ENCODE results near the gene DNASE1L3. TPM values are rescaled to one million over a fixed set of nuclear protein-coding genes. Genes with fewer than 3 reads are reported as not detected.

DNASE1L3 gene
- total and polyA plus RNA-seq, 7 experiments from 2014 or later: 0.66 to 2.6 TPM; not detected in 5

GRCh38 chr3:58178528-58179234 lies 32.1 kb downstream of the DNASE1L3 start:
- H3K4me1 Mint-ChIP-seq: peaks cover 0 to 17% (median 12%) of the 10 kb centered on the region in 7 donors
- H3K27ac Mint-ChIP-seq: peak overlapping the region in 2 of 9 donors; percentile 18 to 43
- no peaks in the 10 kb centered on the region for H3K9me3 ChIP-seq (ENCODE audit: control insufficient read depth in 2 of 3, low read length in 3 of 3)
- ATAC-seq: no peak
- H3K27me3 ChIP-seq (ENCODE audit: control insufficient read depth in 2 of 2, insufficient read depth in 2 of 2, low read length in 2 of 2): no peaks in the 10 kb centered on the region
- CTCF ChIA-PET: interaction anchor here (0.6 to 2.3 kb wide), 11 partner anchors 38 to 1476 kb away, joined by 3 to 15 read pairs (median 3); no protein-coding TSS in a partner anchor
- intact Hi-C loops (cut with micrococcal nuclease): loop anchor here (5.0 kb wide), 4 partner anchors 39 to 239 kb away; partner anchors contain the start of gene ABHD6 (in 1 of the 2)
- H3K27ac ChIP-seq (ENCODE audit: low read depth, low read length): no peak overlapping the region
- no peak overlapping the region for H3K4me3 ChIP-seq (ENCODE audit: low read length)
- peaks cover 0 to 4% (median 0%) of the 10 kb centered on the region in 5 donors for H3K27me3 Mint-ChIP-seq
- H3K4me1 ChIP-seq (ENCODE audit: control insufficient read depth in 2 of 2, insufficient read depth in 2 of 2, low read length in 2 of 2): peaks cover 6 to 8% of the 10 kb centered on the region in 2 donors
- no peak for DNase-seq
- no peaks in the 10 kb centered on the region for H3K9me3 Mint-ChIP-seq
- POLR2A ChIA-PET: interaction anchor here (1.7 kb wide), 1 partner anchor 8 kb away, joined by 3 read pairs; no protein-coding TSS in a partner anchor
- H3K36me3 ChIP-seq (ENCODE audit: control insufficient read depth in 2 of 3, insufficient read depth in 3 of 3, low read length in 3 of 3): no peaks in the 10 kb centered on the region
- H3K36me3 Mint-ChIP-seq: no peaks in the 10 kb centered on the region
- H3K4me3 Mint-ChIP-seq: peak overlapping the region in 9 of 10 donors; percentile 71 to 84 (median 75)

GRCh38 chr3:58177747-58178527 lies 32.8 kb downstream of the DNASE1L3 start:
- H3K27ac ChIP-seq (ENCODE audit: low read depth, low read length): no peak overlapping the region
- Mint-ChIP-seq H3K27ac (peak overlapping the region in 3 of 9 donors; percentile 18 to 43 (median 29)), H3K9me3 (no peaks in the 10 kb centered on the region), H3K4me3 (peak overlapping the region; percentile 51 to 84 (median 74)), H3K36me3 (no peaks in the 10 kb centered on the region), H3K4me1 (peaks cover 4 to 17% (median 13%) of the 10 kb centered on the region in 7 donors), H3K27me3 (peaks cover 0 to 4% (median 0%) of the 10 kb centered on the region in 5 donors)
- H3K4me1 ChIP-seq (ENCODE audit: control insufficient read depth in 2 of 2, insufficient read depth in 2 of 2, low read length in 2 of 2): peaks cover 6 to 8% of the 10 kb centered on the region in 2 donors
- no peaks in the 10 kb centered on the region for H3K36me3 ChIP-seq (ENCODE audit: control insufficient read depth in 2 of 3, insufficient read depth in 3 of 3, low read length in 3 of 3)
- DNase-seq (peak; percentile 72 to 92 (median 84)), ATAC-seq (peak; percentile 94)
- ChIA-PET POLR2A (interaction anchor here (1.7 kb wide), 1 partner anchor 9 kb away, joined by 3 read pairs; no protein-coding TSS in a partner anchor), CTCF (interaction anchor here (0.6 to 2.3 kb wide), 11 partner anchors 39 to 1475 kb away, joined by 3 to 15 read pairs (median 3); no protein-coding TSS in a partner anchor)
- H3K9me3 ChIP-seq (ENCODE audit: control insufficient read depth in 2 of 3, low read length in 3 of 3): no peaks in the 10 kb centered on the region
- intact Hi-C loops (cut with micrococcal nuclease): loop anchor here (1.0 to 5.0 kb wide), 6 partner anchors 39 to 354 kb away; partner anchors contain the start of gene ABHD6 (in 1 of the 2)
- no peaks in the 10 kb centered on the region for H3K27me3 ChIP-seq (ENCODE audit: control insufficient read depth in 2 of 2, insufficient read depth in 2 of 2, low read length in 2 of 2)
- H3K4me3 ChIP-seq (ENCODE audit: low read length): peak overlapping the region; percentile 49

- H3K4me1 Mint-ChIP-seq: peaks cover 4 to 17% (median 13%) of the 10 kb centered on the region in 7 donors
- DNase-seq: no peak
- no peak overlapping the region for H3K4me3 ChIP-seq (ENCODE audit: low read length)
- no peaks in the 10 kb centered on the region for H3K27me3 ChIP-seq (ENCODE audit: control insufficient read depth in 2 of 2, insufficient read depth in 2 of 2, low read length in 2 of 2)
- H3K27me3 Mint-ChIP-seq: peaks cover 0 to 4% (median 0%) of the 10 kb centered on the region in 5 donors
- no peaks in the 10 kb centered on the region for H3K36me3 ChIP-seq (ENCODE audit: control insufficient read depth in 2 of 3, insufficient read depth in 3 of 3, low read length in 3 of 3)
- H3K27ac Mint-ChIP-seq: no peak overlapping the region
- H3K27ac ChIP-seq (ENCODE audit: low read depth, low read length): no peak overlapping the region
- H3K36me3 Mint-ChIP-seq: no peaks in the 10 kb centered on the region
- intact Hi-C loops (cut with micrococcal nuclease): loop anchor here (1.0 to 5.0 kb wide), 6 partner anchors 40 to 355 kb away; partner anchors contain the start of gene ABHD6 (in 1 of the 2)
- H3K9me3 Mint-ChIP-seq: no peaks in the 10 kb centered on the region
- ATAC-seq: no peak
- peaks cover 6 to 8% of the 10 kb centered on the region in 2 donors for H3K4me1 ChIP-seq (ENCODE audit: control insufficient read depth in 2 of 2, insufficient read depth in 2 of 2, low read length in 2 of 2)
- POLR2A ChIA-PET: interaction anchor here (1.7 kb wide), 1 partner anchor 9 kb away, joined by 3 read pairs; no protein-coding TSS in a partner anchor
- no peaks in the 10 kb centered on the region for H3K9me3 ChIP-seq (ENCODE audit: control insufficient read depth in 2 of 3, low read length in 3 of 3)
- H3K4me3 Mint-ChIP-seq: peak overlapping the region; percentile 36 to 84 (median 74)
- CTCF ChIA-PET: interaction anchor here (0.6 to 2.3 kb wide), 10 partner anchors 40 to 280 kb away, joined by 3 to 15 read pairs (median 3); no protein-coding TSS in a partner anchor
These were observed 33.8 kb downstream of the DNASE1L3 start for GRCh38 chr3:58176827-58177489.

- Histone ChIP-seq H3K4me3 (ENCODE audit: low read length) (no peak overlapping the region), H3K9me3 (ENCODE audit: control insufficient read depth in 2 of 3, low read length in 3 of 3) (no peaks in the 10 kb centered on the region), H3K36me3 (ENCODE audit: control insufficient read depth in 2 of 3, insufficient read depth in 3 of 3, low read length in 3 of 3) (peaks cover 0 to 2% (median 0%) of the 10 kb centered on the region in 3 experiments), H3K27me3 (ENCODE audit: control insufficient read depth in 2 of 2, insufficient read depth in 2 of 2, low read length in 2 of 2) (no peaks in the 10 kb centered on the region), H3K27ac (ENCODE audit: low read depth, low read length) (no peak overlapping the region), H3K4me1 (ENCODE audit: control insufficient read depth in 2 of 2, insufficient read depth in 2 of 2, low read length in 2 of 2) (peaks cover 6 to 8% of the 10 kb centered on the region in 2 donors)
- ATAC-seq (no peak), DNase-seq (no peak)
- Mint-ChIP-seq H3K36me3 (peaks cover 0 to 7% (median 4%) of the 10 kb centered on the region in 5 donors), H3K4me1 (peaks cover 4 to 17% (median 12%) of the 10 kb centered on the region in 7 donors), H3K9me3 (peaks cover 0 to 1% (median 0%) of the 10 kb centered on the region in 11 donors), H3K4me3 (peak overlapping the region in 1 of 10 donors; percentile 14), H3K27ac (no peak overlapping the region), H3K27me3 (peaks cover 0 to 3% (median 0%) of the 10 kb centered on the region in 5 donors)
- ChIA-PET CTCF (no interaction called here), POLR2A (no interaction called here)
- intact Hi-C loops (cut with micrococcal nuclease): loop anchor here (5.0 kb wide), 4 partner anchors 41 to 241 kb away; partner anchors contain the start of gene ABHD6 (in 1 of the 2)
These were observed 34.6 kb downstream of the DNASE1L3 start for GRCh38 chr3:58176185-58176530.

- ATAC-seq (no peak), DNase-seq (no peak)
- H3K4me3 Mint-ChIP-seq: peak overlapping the region in 2 of 10 donors; percentile 14 to 45
- Histone ChIP-seq H3K9me3 (ENCODE audit: control insufficient read depth in 2 of 3, low read length in 3 of 3) (no peaks in the 10 kb centered on the region), H3K4me3 (ENCODE audit: low read length) (no peak overlapping the region), H3K36me3 (ENCODE audit: control insufficient read depth in 2 of 3, insufficient read depth in 3 of 3, low read length in 3 of 3) (peaks cover 0 to 7% (median 0%) of the 10 kb centered on the region in 3 experiments), H3K4me1 (ENCODE audit: control insufficient read depth in 2 of 2, insufficient read depth in 2 of 2, low read length in 2 of 2) (peaks cover 6 to 8% of the 10 kb centered on the region in 2 donors), H3K27ac (ENCODE audit: low read depth, low read length) (no peak overlapping the region), H3K27me3 (ENCODE audit: control insufficient read depth in 2 of 2, insufficient read depth in 2 of 2, low read length in 2 of 2) (no peaks in the 10 kb centered on the region)
- peaks cover 4 to 17% (median 12%) of the 10 kb centered on the region in 7 donors for H3K4me1 Mint-ChIP-seq
- H3K27me3 Mint-ChIP-seq: peaks cover 0 to 3% (median 0%) of the 10 kb centered on the region in 5 donors
- CTCF ChIA-PET: interaction anchor here (4.0 kb wide), 1 partner anchor 169 kb away, joined by 22 read pairs; the partner anchor contains the start of gene FLNB
- peaks cover 0 to 1% (median 0%) of the 10 kb centered on the region in 11 donors for H3K9me3 Mint-ChIP-seq
- POLR2A ChIA-PET: interaction anchor here (0.6 kb wide), 1 partner anchor 104 kb away, joined by 4 read pairs; no protein-coding TSS in a partner anchor
- H3K27ac Mint-ChIP-seq: no peak overlapping the region
- intact Hi-C loops (cut with micrococcal nuclease): loop anchor here (5.0 kb wide), 4 partner anchors 42 to 242 kb away; partner anchors contain the start of gene ABHD6 (in 1 of the 2)
- H3K36me3 Mint-ChIP-seq: peaks cover 0 to 9% (median 4%) of the 10 kb centered on the region in 5 donors
These were observed 35.2 kb downstream of the DNASE1L3 start for GRCh38 chr3:58175437-58176184.
